GM23248 (cell line): ENCODE results near the gene TEX10.

Source experiments
- EZH2 ChIP-seq: fragments of 200-600 bp; sonication (generic); IDR thresholded peaks from 2 replicates; pipeline ENCODE4 v1.6.1; 2018; ENCODE audit warnings: antibody characterized with exemption, mild to moderate bottlenecking; ENCODE audit not compliant: insufficient read depth, poor library complexity, severe bottlenecking
- EZH2phosphoT487 ChIP-seq: fragments of 200-600 bp; sonication (generic); IDR thresholded peaks from 2 replicates; pipeline ENCODE4 v1.6.1; 2018; ENCODE audit warnings: antibody characterized with exemption, moderate library complexity, mild to moderate bottlenecking, low read depth; ENCODE audit not compliant: insufficient read depth

GRCh38 chr9:100298378-100298777, 54.4 kb downstream of the TEX10 start:
- TF ChIP-seq EZH2 (no peak), EZH2phosphoT487 (no peak)
